SW 1271 (cell line): ENCODE measurements around the gene CLEC9A.

ENCODE experiments used
- DNase-seq, 2 experiments: peaks; one replicate each; lab custom pipeline; 2025; lab: John Stamatoyannopoulos, UW

CLEC9A gene

GRCh38 chr12:10110256-10110844, 79.9 kb downstream of the CLEC9A start:
- DNase-seq: no peak

- no peak for DNase-seq
Measured at GRCh38 chr12:10111451-10111850, 81.0 kb downstream of the CLEC9A start.

- DNase-seq: no peak
Measured at GRCh38 chr12:10113075-10113474, 82.6 kb downstream of the CLEC9A start.

- no peak for DNase-seq
Measured at GRCh38 chr12:10113920-10114319, 83.4 kb downstream of the CLEC9A start.

GRCh38 chr12:10115311-10115710, 84.8 kb downstream of the CLEC9A start:
- DNase-seq: no peak
